T47D (cell line): ENCODE results near the gene GRAMD2A.

Experiments
- DNase-seq, 2 experiments: peaks; one replicate each; pipeline versions ENCODE4 v3.0.0 to v3.0.0-alpha.2; 2011 to 2012; ENCODE audit warnings: low read depth in 1 of 2, low spot score in 1 of 2
- JUND ChIP-seq: IDR thresholded peaks from 2 replicates; pipeline ENCODE4 v1.6.1; 2012; ENCODE audit warnings: low read depth
- in situ Hi-C: cut with HindIII; loops from 2 replicates; pipeline ENCODE4 v1.10.0; 2016; ENCODE audit warnings: low sequenced_read_pairs, low pct_unique_long_range_greater_than_20kb

GRAMD2A gene

DNA sequence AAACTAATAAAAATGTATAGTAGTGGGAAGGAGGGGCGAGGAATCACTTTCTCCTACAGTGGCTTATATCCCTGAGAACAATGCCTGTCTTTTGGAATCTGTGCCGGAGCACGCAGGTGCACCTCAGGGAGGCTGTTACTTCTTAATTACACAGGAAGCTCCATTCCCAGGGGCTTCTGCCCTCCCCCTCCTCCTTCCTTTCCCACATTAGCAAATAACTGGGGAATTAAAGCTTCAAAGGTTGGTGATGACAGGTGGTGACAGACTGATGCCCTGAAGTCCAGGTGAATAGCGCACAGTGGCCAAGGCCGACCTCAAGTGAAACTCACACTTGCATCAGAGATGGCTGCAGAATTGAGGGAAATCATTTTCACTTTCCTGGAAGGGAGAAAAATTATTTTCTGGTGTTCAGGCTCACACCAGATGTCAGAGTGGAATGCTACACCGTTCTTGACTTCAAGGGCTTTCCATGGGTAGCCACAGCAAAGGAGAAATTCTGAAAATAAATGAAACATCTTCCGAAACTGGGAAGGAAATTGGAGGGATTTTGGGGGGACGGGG lies 3.7 kb downstream of the GRAMD2A start:
- in situ Hi-C loops: no loop called here
- TF ChIP-seq JUND: no peak
- DNase-seq: no peak

DNA sequence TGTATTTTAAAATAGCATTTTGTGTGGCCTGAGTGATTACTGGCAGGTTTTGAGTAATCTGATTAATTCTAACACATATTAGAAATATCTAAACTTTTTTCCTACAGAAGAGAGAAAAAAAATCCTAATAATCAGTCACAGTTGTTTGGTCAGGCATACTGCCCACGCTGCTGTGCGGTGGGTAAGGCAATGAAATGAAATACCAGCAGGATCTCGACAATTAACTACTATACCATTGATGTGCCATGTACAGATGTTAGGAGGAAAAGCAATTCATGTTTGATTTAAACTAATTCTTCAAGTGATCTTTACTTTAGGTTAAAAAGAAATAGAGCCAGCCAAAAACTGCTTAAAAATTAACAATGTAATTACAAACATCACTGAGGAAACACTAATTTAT lies 5.2 kb downstream of the GRAMD2A start:
- TF ChIP-seq JUND: no peak
- in situ Hi-C loops: no loop called here
- DNase-seq: no peak

DNA sequence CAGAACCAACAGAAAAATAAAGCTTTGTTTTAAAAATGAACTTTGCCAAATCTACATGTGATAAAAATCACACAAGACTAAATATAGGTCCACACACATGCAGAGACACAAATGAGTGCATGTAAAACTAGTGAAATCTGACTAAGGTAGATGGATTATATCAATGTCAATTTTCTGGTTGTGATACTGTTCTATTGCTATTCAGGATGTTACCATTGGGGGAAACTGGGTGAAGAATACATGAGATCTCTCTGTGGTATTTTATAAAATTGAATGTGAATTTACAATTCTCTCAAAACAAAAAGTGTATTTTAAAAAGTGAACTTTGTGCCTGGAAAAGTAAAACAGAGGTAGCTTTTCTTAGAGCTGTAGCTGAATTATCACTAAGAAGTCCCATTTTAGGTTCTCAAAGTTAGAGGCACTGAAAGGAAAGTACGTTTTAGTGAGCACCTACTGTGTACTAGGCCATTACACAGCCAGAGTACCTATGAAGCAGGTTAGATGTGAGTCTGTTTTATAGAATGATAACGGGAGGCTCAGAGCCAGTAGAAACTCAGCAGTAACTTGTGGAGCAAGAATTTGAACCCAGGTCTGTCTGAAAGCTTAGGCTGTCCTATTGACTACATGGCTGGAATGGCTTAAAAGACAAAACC lies 8.2 kb downstream of the GRAMD2A start:
- in situ Hi-C loops: no loop called here
- no peak for TF ChIP-seq JUND
- DNase-seq: no peak

DNA sequence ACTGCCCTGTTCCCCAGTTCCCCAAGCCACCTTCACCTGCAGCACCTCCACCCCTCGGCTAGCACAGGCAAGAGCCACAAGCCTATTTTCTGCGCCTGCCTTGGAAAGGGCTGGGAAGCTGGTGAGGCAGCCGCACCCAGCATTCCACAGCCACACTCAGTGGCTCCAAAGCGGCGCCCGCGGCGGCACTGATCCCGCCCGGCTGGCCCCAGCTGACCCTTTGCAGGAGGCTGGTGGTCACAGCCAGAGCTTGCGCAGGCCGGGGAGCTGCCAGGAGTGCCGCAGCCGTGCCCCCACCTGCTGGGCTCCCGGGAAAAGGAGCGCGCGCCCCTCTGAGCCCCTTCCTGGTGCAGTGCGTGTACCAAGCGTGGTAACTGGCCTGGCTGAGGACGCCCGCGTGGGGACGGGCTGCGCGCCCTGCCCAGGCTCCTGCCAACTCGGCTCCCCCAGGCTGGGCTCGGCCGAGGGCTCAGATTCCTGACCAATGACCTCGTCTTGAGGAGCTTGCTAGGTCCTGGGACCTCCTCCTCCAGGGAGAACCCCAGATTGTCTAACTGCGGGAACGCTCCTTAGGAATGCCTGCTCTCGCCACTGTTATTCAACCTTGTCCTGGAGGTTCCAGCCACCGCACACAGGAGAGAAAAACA lies 13.3 kb downstream of the GRAMD2A start:
- DNase-seq: peak in 1 of 2 experiments; percentile 67
- in situ Hi-C loops: no loop called here
- no peak for TF ChIP-seq JUND

- in situ Hi-C loops: no loop called here
- no peak for TF ChIP-seq JUND
These were observed 13.8 kb downstream of the GRAMD2A start for GRCh38 chr15:72183781-72184164.

DNA sequence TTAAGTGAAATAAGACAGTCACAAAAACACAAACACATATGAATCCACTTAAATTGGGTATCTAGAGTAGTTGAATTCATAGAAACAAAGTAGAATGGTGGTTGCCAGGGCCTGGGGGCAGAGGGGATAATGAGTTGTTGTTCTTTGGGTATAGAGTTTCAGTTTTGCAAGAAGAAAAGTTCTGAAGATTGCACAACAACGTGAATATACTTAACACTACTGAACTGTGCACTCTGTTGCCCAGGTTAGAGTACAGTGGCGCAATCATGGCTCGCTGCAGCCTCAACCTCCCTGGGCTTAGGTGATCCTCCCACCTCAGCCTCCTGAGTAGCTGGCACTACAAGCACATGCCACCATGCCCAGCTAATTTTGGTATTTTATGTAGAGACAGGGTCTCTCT lies 14.9 kb downstream of the GRAMD2A start:
- no peak for TF ChIP-seq JUND
- DNase-seq: no peak
- in situ Hi-C loops: no loop called here

More at GRCh38 chr15:72183781-72184164, 13.8 kb downstream of the GRAMD2A start:
- DNase-seq: no peak

GRCh38 chr15:72182244-72182643 lies 15.3 kb downstream of the GRAMD2A start:
- TF ChIP-seq JUND: no peak
- no peak for DNase-seq
- in situ Hi-C loops: no loop called here

GRCh38 chr15:72180761-72181324 lies 16.7 kb downstream of the GRAMD2A start:
- no peak for DNase-seq
- in situ Hi-C loops: no loop called here
- TF ChIP-seq JUND: no peak

DNA sequence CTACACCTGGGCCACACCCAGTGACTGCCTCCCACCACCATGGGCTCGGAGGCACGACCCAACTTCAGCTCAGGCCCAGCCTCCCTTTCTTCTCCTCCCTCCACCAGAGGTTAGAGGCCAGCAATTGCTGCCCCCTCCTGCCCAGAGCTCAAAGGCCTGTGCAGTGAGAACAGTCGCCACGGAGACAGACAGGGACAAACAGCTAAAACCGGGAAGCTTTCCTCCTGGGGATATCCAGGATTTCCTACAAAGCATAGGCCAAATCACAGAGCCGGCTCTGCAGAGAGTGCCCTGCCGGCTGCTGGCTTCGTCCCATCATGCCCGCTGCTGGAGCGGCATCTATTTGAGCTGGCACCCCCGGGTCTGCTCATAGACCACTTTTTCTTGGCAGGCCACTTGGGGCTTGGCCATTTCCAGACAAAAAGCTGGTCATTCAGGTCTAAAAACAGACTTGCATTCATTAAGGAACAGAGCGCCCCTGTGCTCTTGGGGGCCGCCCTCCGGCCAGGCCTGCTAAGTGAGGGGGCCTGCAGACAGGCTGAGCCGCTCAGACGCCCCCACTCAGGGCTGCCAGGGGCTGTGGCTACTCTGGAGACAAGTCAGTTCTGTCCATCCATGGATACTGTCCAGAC lies 17.5 kb downstream of the GRAMD2A start:
- in situ Hi-C loops: no loop called here
- no peak for TF ChIP-seq JUND

DNA sequence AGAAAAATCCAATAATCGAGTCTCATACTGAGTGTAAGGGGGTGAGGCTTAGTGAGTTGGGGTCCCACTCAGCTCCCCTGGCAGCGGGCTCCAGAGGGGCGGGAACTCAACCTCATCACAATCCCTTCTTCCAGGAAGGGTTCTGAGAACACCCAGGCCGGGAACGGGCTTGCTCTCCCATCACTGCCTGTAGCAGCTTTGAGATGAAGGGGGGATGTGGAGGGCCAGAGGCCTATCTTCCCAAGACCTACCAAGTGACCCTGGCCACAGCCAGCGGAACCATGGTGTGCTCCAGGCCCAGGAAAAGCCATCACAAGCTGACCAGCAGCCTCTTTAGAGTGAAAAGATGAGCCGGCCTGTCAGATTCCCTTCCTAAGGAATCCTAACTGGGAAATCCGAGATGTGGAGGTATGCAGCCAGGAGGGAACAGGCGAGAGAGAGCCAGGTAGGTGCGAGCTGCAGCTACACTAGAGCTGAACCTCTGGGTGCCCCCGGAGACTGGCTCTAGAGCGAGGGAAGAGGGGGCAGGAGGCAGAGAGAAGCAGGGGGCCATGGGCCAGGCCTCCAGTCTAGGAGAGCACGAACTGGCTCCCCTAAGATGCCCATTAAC lies 18.5 kb downstream of the GRAMD2A start:
- no peak for TF ChIP-seq JUND
- no peak for DNase-seq
- in situ Hi-C loops: no loop called here

More for the DNA sequence above, 17.5 kb downstream of the GRAMD2A start:
- no peak for DNase-seq

DNA sequence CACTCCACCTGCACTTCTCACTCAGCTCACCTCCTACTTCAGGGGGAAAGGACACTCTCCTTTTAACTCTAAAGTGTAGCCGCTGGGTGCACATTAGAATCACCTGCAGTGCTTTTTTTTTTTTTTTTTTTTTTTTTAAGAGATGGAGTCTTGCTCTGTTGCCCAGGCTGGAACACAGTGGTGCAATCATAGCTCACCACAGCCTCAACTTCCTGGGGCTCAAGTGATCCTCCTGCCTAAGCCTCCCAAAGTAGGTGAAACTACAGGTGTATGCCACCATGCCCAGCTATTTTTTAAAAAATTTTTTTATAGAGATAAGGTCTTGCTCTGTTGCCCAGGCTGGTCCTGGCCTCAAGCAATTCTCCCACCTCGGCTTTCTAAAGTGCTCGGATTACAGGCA lies 20.8 kb downstream of the GRAMD2A start:
- no peak for DNase-seq
- in situ Hi-C loops: no loop called here
- no peak for TF ChIP-seq JUND

DNA sequence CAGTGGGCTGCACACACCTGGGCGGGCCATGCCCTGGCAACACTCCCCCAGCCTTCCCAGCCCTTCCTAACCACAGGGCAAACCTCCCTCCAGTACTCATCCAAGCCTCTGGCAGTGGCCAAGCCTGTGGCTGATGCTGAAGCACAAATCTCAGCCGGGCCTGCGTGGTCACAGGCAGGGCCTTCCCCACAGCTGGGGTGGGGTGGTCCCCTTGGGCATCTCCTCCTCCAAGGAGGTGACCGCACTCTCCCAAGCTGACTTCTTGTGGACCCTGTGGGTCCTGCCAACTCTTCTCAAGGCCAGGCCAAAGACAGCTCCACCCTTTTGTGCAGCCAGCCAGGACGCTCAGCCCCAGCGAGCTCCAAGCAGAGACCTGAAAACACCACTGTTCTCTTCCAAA lies 21.4 kb downstream of the GRAMD2A start:
- DNase-seq: no peak
- in situ Hi-C loops: no loop called here
- TF ChIP-seq JUND: no peak
